OCI-LY3 (cell line): ENCODE results near the gene ATXN2.

ENCODE experiments used
- H2AFZ ChIP-seq: fragments of 200-600, 300-600 bp; shearing (Covaris generic); 2 replicates; pipeline ENCODE4 v1.6.0; 2014; ENCODE audit warnings: antibody characterized with exemption, low read depth, low read length
- H3K27ac ChIP-seq: fragments of 200-600, 300-600 bp; sonication (generic); 2 replicates; pipeline ENCODE4 v1.5.1; 2014; ENCODE audit warnings: mild to moderate bottlenecking, low read length, moderate library complexity, mixed read lengths
- H3K27me3 ChIP-seq: fragments of 200-600, 300-600 bp; sonication (generic); 2 replicates; pipeline ENCODE4 v1.6.1; 2014; ENCODE audit warnings: low read depth, low read length, mixed read lengths
- H3K36me3 ChIP-seq: fragments of 200-600, 300-600 bp; sonication (generic); replicated peaks from 2 replicates; pipeline ENCODE3; 2014; ENCODE audit warnings: low read depth, low read length, mixed read lengths
- H3K4me1 ChIP-seq: fragments of 300-600, 200-600 bp; sonication (generic); 2 replicates; pipeline ENCODE4 v1.6.1; 2014; ENCODE audit warnings: low read length, mixed read lengths
- H3K4me2 ChIP-seq: fragments of 200-600, 300-600 bp; sonication (generic); 2 replicates; pipeline ENCODE4 v1.6.1; 2014; ENCODE audit warnings: low read length, mixed read lengths
- H3K4me3 ChIP-seq: fragments of 300-600, 200-600 bp; sonication (generic); 2 replicates; pipeline ENCODE4 v1.5.1; 2014; ENCODE audit warnings: antibody characterized with exemption, mild to moderate bottlenecking, low read length, moderate library complexity
- H3K79me2 ChIP-seq: fragments of 300-600, 200-600 bp; shearing (Covaris generic); 2 replicates; pipeline ENCODE4 v1.6.1; 2014; ENCODE audit warnings: mild to moderate bottlenecking, low read length, mixed read lengths
- H3K9ac ChIP-seq: fragments of 300-600, 200-600 bp; shearing (Covaris generic); 2 replicates; pipeline ENCODE4 v1.6.0; 2014; ENCODE audit warnings: mild to moderate bottlenecking, low read length, moderate library complexity
- H3K9me3 ChIP-seq: fragments of 200-600, 300-600 bp; shearing (Covaris generic); 2 replicates; pipeline ENCODE4 v1.6.1; 2014; ENCODE audit warnings: low read length, mixed read lengths; ENCODE audit not compliant: insufficient read depth
- H4K20me1 ChIP-seq: fragments of 200-600, 300-600 bp; sonication (generic); 2 replicates; pipeline ENCODE4 v1.6.1; 2016; ENCODE audit warnings: low read length, mixed read lengths; ENCODE audit not compliant: insufficient read depth
- CTCF ChIP-seq: fragments of 200-600, 300-600 bp; sonication (generic); IDR thresholded peaks from 2 replicates; pipeline ENCODE4 v1.5.1; 2014; ENCODE audit warnings: antibody characterized with exemption, low read length, low read depth
- EZH2phosphoT487 ChIP-seq: fragments of 200-600 bp; shearing (Covaris generic); IDR thresholded peaks from 2 replicates; pipeline ENCODE4 v1.6.1; 2018; ENCODE audit warnings: antibody characterized with exemption, mixed run types, low read depth

Gene ATXN2

GRCh38 chr12:111428081-111428727 lies 170.9 kb downstream of the ATXN2 start:
- peaks cover 87% of the 10 kb centered on the region for H4K20me1 ChIP-seq
- no peak overlapping the region for H3K4me2 ChIP-seq
- H3K36me3 ChIP-seq = peaks cover 9% of the 10 kb centered on the region
- peaks cover 20% of the 10 kb centered on the region for H3K4me1 ChIP-seq
- H3K27ac ChIP-seq = no peak overlapping the region
- H3K9me3 ChIP-seq = no peaks in the 10 kb centered on the region
- peaks cover 24% of the 10 kb centered on the region for H3K27me3 ChIP-seq
- TF ChIP-seq CTCF (no peak), EZH2phosphoT487 (no peak)
- H3K4me3 ChIP-seq = no peak overlapping the region
- H3K9ac ChIP-seq = no peak overlapping the region
- peaks cover 27% of the 10 kb centered on the region for H3K79me2 ChIP-seq
- H2AFZ ChIP-seq = no peak overlapping the region

GRCh38 chr12:111427417-111428074 lies 171.6 kb downstream of the ATXN2 start:
- no peak overlapping the region for H2AFZ ChIP-seq
- H3K79me2 ChIP-seq = peaks cover 23% of the 10 kb centered on the region
- H3K27ac ChIP-seq = no peak overlapping the region

GRCh38 chr12:111426344-111427185 lies 172.6 kb downstream of the ATXN2 start:
- no peak for TF ChIP-seq EZH2phosphoT487
- no peak for TF ChIP-seq CTCF
- H3K4me3 ChIP-seq = no peak overlapping the region
- peaks cover 11% of the 10 kb centered on the region for H3K27me3 ChIP-seq
- peaks cover 78% of the 10 kb centered on the region for H4K20me1 ChIP-seq
- H3K27ac ChIP-seq = no peak overlapping the region
- H3K36me3 ChIP-seq = peaks cover 2% of the 10 kb centered on the region
- H3K9me3 ChIP-seq = no peaks in the 10 kb centered on the region
- H3K79me2 ChIP-seq = peaks cover 23% of the 10 kb centered on the region; the same call in 1 of the 2 replicates
- no peak overlapping the region for H2AFZ ChIP-seq
- H3K4me2 ChIP-seq = no peak overlapping the region
- peaks cover 20% of the 10 kb centered on the region for H3K4me1 ChIP-seq
- no peak overlapping the region for H3K9ac ChIP-seq

More at GRCh38 chr12:111427417-111428074, 171.6 kb downstream of the ATXN2 start:
- Histone ChIP-seq H3K9ac (no peak overlapping the region), H3K4me1 (peaks cover 20% of the 10 kb centered on the region), H3K9me3 (no peaks in the 10 kb centered on the region), H3K36me3 (peaks cover 5% of the 10 kb centered on the region), H3K4me3 (no peak overlapping the region), H3K4me2 (no peak overlapping the region), H3K27me3 (peaks cover 20% of the 10 kb centered on the region), H4K20me1 (peaks cover 84% of the 10 kb centered on the region)
- TF ChIP-seq CTCF = no peak
- no peak for TF ChIP-seq EZH2phosphoT487

GRCh38 chr12:111425655-111426054 lies 173.5 kb downstream of the ATXN2 start:
- Histone ChIP-seq H3K79me2 (peaks cover 23% of the 10 kb centered on the region; the same call in 1 of the 2 replicates), H4K20me1 (peaks cover 76% of the 10 kb centered on the region), H3K4me2 (no peak overlapping the region), H3K9me3 (no peaks in the 10 kb centered on the region), H3K9ac (no peak overlapping the region), H3K27ac (no peak overlapping the region), H2AFZ (no peak overlapping the region), H3K36me3 (peaks cover 5% of the 10 kb centered on the region), H3K27me3 (peaks cover 8% of the 10 kb centered on the region), H3K4me3 (no peak overlapping the region), H3K4me1 (peaks cover 14% of the 10 kb centered on the region)
- TF ChIP-seq EZH2phosphoT487 = no peak
- TF ChIP-seq CTCF = no peak
